GM12891 (cell line): ENCODE data around the gene IFT74.
"Not testable (repeated sequence)": the region's sequence is repeated elsewhere in the genome, so short reads cannot be mapped to it uniquely, and the experiment has no call there.

Experiments
- DNase-seq: peaks from one replicate; pipeline ENCODE4 v3.0.0; 2011; ENCODE audit warnings: low spot score; ENCODE audit not compliant: insufficient read length
- FAIRE-seq: peaks from 2 replicates; lab custom pipeline; 2011; peaks lifted over from hg19 to GRCh38; lab: Jason Lieb, UNC
- PAX5 ChIP-seq: IDR thresholded peaks from 2 replicates; pipeline ENCODE4 v1.6.1; 2011; ENCODE audit warnings: low read length, moderate library complexity, mild to moderate bottlenecking; ENCODE audit not compliant: insufficient read depth, severe bottlenecking
- POLR2A ChIP-seq: IDR thresholded peaks from 2 replicates; pipeline ENCODE4 v1.6.1; 2011; ENCODE audit warnings: low read depth, low read length, control low read depth
- POLR2AphosphoS5 ChIP-seq: IDR thresholded peaks from 2 replicates; pipeline ENCODE4 v1.6.1; 2011; ENCODE audit warnings: low read depth, low read length, control low read depth
- POU2F2 ChIP-seq: IDR thresholded peaks from 2 replicates; pipeline ENCODE4 v1.6.1; 2011; ENCODE audit warnings: low read depth, mild to moderate bottlenecking, control low read depth, low read length, moderate library complexity
- SPI1 ChIP-seq: IDR thresholded peaks from 2 replicates; pipeline ENCODE4 v1.6.1; 2011; ENCODE audit warnings: low read depth, low read length, control low read depth
- TAF1 ChIP-seq: IDR thresholded peaks from 2 replicates; pipeline ENCODE4 v1.6.1; 2011; ENCODE audit warnings: low read depth, low read length, control low read depth

Gene IFT74

GRCh38 chr9:27073841-27074728 is 117.9 kb downstream of the IFT74 start:
- DNase-seq = no peak
- TF ChIP-seq TAF1 = no peak
- no peak for TF ChIP-seq PAX5
- TF ChIP-seq POU2F2 = no peak
- TF ChIP-seq POLR2AphosphoS5 = no peak
- TF ChIP-seq POLR2A = no peak
- TF ChIP-seq SPI1 = no peak
- FAIRE-seq = no peak

- TF ChIP-seq TAF1 (no peak), SPI1 (no peak), PAX5 (no peak), POU2F2 (no peak), POLR2AphosphoS5 (no peak)
- no peak for DNase-seq
- no peak for FAIRE-seq
These were observed 122.5 kb downstream of the IFT74 start for GRCh38 chr9:27078685-27079084.

- no peak for TF ChIP-seq POLR2A
- TF ChIP-seq POLR2AphosphoS5 = no peak
- no peak for TF ChIP-seq POU2F2
- TF ChIP-seq SPI1 = no peak
- TF ChIP-seq TAF1 = no peak
- no peak for TF ChIP-seq PAX5
- DNase-seq (no peak), FAIRE-seq (no peak)
These were observed 129.2 kb downstream of the IFT74 start for GRCh38 chr9:27085456-27085855.

- TF ChIP-seq SPI1 (no peak), POU2F2 (no peak), POLR2AphosphoS5 (no peak), PAX5 (no peak), TAF1 (no peak), POLR2A (no peak)
- FAIRE-seq = no peak
- no peak for DNase-seq
These were observed 130.8 kb downstream of the IFT74 start for GRCh38 chr9:27086818-27087680.

- no peak for FAIRE-seq
- DNase-seq = no peak
- TF ChIP-seq TAF1 (no peak), POU2F2 (no peak), SPI1 (no peak), POLR2AphosphoS5 (no peak), POLR2A (no peak), PAX5 (no peak)
These were observed 132.8 kb downstream of the IFT74 start for GRCh38 chr9:27088981-27089380.

GRCh38 chr9:27089706-27090105 is 133.5 kb downstream of the IFT74 start:
- TF ChIP-seq PAX5 = no peak
- TF ChIP-seq POLR2A = no peak
- TF ChIP-seq POU2F2 = no peak
- DNase-seq = no peak
- FAIRE-seq = no peak

- no peak for DNase-seq
- TF ChIP-seq POLR2AphosphoS5 = no peak
- no peak for TF ChIP-seq POU2F2
- no peak for TF ChIP-seq PAX5
- no peak for TF ChIP-seq TAF1
- TF ChIP-seq SPI1 = no peak
- TF ChIP-seq POLR2A = no peak
- no peak for FAIRE-seq
These were observed 134.0 kb downstream of the IFT74 start for GRCh38 chr9:27090231-27090630.

GRCh38 chr9:27090711-27091110 is 134.5 kb downstream of the IFT74 start:
- FAIRE-seq = no peak
- no peak for TF ChIP-seq POLR2AphosphoS5
- TF ChIP-seq POU2F2 = no peak
- DNase-seq = no peak

GRCh38 chr9:27092496-27092895 is 136.3 kb downstream of the IFT74 start:
- not testable (repeated sequence) for FAIRE-seq, DNase-seq

GRCh38 chr9:27093384-27094067 is 137.3 kb downstream of the IFT74 start:
- not testable (repeated sequence) for DNase-seq, FAIRE-seq
